ENCODE data around the gene SENP3. TPM values are rescaled to one million over a fixed set of nuclear protein-coding genes. Genes with fewer than 3 reads are reported as not detected.

The SENP3 gene
- total and polyA plus RNA-seq, 2 of the 13 experiments (the other 11 are each of a cell fraction or from before 2014, with no cell fraction given): 55.8 to 75.4 TPM

DNA sequence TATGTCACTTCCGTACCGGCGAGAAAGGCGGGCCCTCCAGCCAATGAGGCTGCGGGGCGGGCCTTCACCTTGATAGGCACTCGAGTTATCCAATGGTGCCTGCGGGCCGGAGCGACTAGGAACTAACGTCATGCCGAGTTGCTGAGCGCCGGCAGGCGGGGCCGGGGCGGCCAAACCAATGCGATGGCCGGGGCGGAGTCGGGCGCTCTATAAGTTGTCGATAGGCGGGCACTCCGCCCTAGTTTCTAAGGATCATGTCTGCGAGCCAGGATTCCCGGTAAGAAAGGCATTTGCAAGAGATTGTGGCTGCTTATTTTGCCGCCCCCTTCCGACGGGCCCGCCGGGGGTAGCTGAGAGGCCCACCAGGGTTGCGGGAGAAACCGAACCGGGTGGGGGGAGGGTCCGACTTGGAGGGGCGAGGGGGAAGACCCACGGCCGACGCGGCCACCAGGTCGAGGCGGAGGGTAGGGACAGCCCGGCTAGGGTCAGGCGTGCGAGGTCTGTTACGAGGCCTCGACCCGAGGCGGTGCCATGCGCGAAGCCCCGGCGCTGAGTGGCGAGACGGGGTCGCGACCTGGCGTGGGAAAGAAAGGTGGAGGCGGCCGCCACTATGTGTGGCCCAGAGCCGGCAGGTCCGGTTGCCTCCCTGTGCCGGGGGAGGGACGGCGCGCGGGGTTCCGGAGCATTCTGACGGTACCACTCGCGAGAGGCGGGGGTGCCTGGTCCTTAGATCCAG, 11.0 kb downstream of the SENP3 start (continued):
- TF ChIP-seq, protein P1, sequence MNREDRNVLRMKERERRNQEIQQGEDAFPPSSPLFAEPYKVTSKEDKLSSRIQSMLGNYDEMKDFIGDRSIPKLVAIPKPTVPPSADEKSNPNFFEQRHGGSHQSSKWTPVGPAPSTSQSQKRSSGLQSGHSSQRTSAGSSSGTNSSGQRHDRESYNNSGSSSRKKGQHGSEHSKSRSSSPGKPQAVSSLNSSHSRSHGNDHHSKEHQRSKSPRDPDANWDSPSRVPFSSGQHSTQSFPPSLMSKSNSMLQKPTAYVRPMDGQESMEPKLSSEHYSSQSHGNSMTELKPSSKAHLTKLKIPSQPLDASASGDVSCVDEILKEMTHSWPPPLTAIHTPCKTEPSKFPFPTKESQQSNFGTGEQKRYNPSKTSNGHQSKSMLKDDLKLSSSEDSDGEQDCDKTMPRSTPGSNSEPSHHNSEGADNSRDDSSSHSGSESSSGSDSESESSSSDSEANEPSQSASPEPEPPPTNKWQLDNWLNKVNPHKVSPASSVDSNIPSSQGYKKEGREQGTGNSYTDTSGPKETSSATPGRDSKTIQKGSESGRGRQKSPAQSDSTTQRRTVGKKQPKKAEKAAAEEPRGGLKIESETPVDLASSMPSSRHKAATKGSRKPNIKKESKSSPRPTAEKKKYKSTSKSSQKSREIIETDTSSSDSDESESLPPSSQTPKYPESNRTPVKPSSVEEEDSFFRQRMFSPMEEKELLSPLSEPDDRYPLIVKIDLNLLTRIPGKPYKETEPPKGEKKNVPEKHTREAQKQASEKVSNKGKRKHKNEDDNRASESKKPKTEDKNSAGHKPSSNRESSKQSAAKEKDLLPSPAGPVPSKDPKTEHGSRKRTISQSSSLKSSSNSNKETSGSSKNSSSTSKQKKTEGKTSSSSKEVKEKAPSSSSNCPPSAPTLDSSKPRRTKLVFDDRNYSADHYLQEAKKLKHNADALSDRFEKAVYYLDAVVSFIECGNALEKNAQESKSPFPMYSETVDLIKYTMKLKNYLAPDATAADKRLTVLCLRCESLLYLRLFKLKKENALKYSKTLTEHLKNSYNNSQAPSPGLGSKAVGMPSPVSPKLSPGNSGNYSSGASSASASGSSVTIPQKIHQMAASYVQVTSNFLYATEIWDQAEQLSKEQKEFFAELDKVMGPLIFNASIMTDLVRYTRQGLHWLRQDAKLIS (CRISPR knock-in tag; IDR thresholded peaks at IDR 0.05): peak; percentile 59; the same call in 1 of the 2 replicates
- TF ChIP-seq ZNF335 (CRISPR knock-in tag; IDR thresholded peaks at IDR 0.05): 0 out of 2 replicates have a peak, but pooled peaks have one; percentile 40
- no peak for TF ChIP-seq TCF7 (IDR thresholded peaks at IDR 0.05; ENCODE audit: low read depth)
- no peak for TF ChIP-seq ZNF251 (CRISPR knock-in tag; IDR thresholded peaks at IDR 0.05)
- TF ChIP-seq AHR (CRISPR knock-in tag; IDR thresholded peaks at IDR 0.05): no peak
- TF ChIP-seq, protein P2, sequence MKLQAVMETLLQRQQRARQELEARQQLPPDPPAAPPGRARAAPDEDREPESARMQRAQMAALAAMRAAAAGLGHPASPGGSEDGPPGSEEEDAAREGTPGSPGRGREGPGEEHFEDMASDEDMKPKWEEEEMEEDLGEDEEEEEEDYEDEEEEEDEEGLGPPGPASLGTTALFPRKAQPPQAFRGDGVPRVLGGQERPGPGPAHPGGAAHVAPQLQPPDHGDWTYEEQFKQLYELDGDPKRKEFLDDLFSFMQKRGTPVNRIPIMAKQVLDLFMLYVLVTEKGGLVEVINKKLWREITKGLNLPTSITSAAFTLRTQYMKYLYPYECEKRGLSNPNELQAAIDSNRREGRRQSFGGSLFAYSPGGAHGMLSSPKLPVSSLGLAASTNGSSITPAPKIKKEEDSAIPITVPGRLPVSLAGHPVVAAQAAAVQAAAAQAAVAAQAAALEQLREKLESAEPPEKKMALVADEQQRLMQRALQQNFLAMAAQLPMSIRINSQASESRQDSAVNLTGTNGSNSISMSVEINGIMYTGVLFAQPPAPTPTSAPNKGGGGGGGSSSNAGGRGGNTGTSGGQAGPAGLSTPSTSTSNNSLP (IDR thresholded peaks at IDR 0.05; ENCODE audit: low read depth, low read length): peak; percentile 56; the same call in 1 of the 2 replicates
- no peak for TF ChIP-seq ZNF20 (CRISPR knock-in tag; IDR thresholded peaks at IDR 0.05)
- peak; percentile 41; the same call in 1 of the 2 replicates for TF ChIP-seq ZNF768 (CRISPR knock-in tag; IDR thresholded peaks at IDR 0.05)
